HCT116 (cell line): Measurements from ENCODE around the gene LHX3. TPM values are rescaled to one million over a fixed set of nuclear protein-coding genes. Genes with fewer than 3 reads are reported as not detected.

ENCODE experiments used
- ATAC-seq: fragments of 200-7000 bp; cut with Tn5 transposase; 2 replicates; pipeline ENCODE4 v1.9.1; 2020; ENCODE audit warnings: mild to moderate bottlenecking, moderate library complexity
- BruUV-seq: library from RNA; stranded (reverse); fragments of 400-500 nt; replicated peaks from 2 replicates; lab custom pipeline; 2021; lab: Mats Ljungman, UMichigan
- CTCF ChIA-PET: fragments of 300-600 bp; sonication (Branson Sonifier 250); formaldehyde crosslinking; loops from one replicate; lab custom pipeline; 2021; ENCODE audit warnings: antibody characterized with exemption; lab: Charles Lee
- POLR2A ChIA-PET: fragments of 300-600, 350-600 bp; sonication (Branson Sonifier 250); formaldehyde crosslinking; loops from one replicate; lab custom pipeline; 2021; ENCODE audit warnings: antibody characterized with exemption; lab: Charles Lee
- RAD21 ChIA-PET, 2 experiments: fragments of 300-600 bp; sonication (Branson Sonifier 250); formaldehyde crosslinking; loops; one replicate each; lab custom pipeline; 2023; ENCODE audit warnings: low total read pairs in 2 of 2; ENCODE audit not compliant: uncharacterized antibody in 2 of 2, unreplicated experiment in 2 of 2, low non-redundant PET in 1 of 2; lab: Charles Lee
- DNase-seq: peaks from one replicate; pipeline ENCODE4 v3.0.0-alpha.2; 2010; ENCODE audit warnings: low read depth, low spot score
- H2AFZ ChIP-seq: fragments of 200-600 bp; shearing (Covaris generic), sonication (generic); 2 replicates; pipeline ENCODE4 v1.6.1; 2017; ENCODE audit warnings: low read depth, mixed run types, mixed read lengths, antibody characterized with exemption, low read length; ENCODE audit not compliant: poor library complexity, severe bottlenecking
- H3K27ac ChIP-seq: 2 replicates; pipeline ENCODE4 v1.5.1; 2012; ENCODE audit warnings: low read depth, low read length
- H3K27me3 ChIP-seq: fragments of 200-600 bp; sonication (generic); 2 replicates; pipeline ENCODE4 v1.6.1; 2016; ENCODE audit warnings: mixed run types, low read length, mixed read lengths; ENCODE audit not compliant: insufficient read depth
- H3K36me3 ChIP-seq, 2 experiments: fragments of 200-500 bp in 1 of 2; fragments of 200-600 bp in 1 of 2; sonication (Bioruptor generic) in 1 of 2; sonication (generic) in 1 of 2; 2 replicates each; pipeline versions ENCODE4 v1.5.1 to v1.6.1; 2014 to 2016; ENCODE audit warnings: low read length in 2 of 2, inconsistent platforms in 1 of 2, mixed read lengths in 1 of 2, mixed run types in 1 of 2; ENCODE audit not compliant: insufficient read depth in 2 of 2, control insufficient read depth in 1 of 2
- H3K4me1 ChIP-seq, 2 experiments: fragments of 200-600 bp in 1 of 2; sonication (generic) in 1 of 2; 2 replicates each; pipeline versions ENCODE4 v1.5.1 to v1.6.1; 2012 to 2017; ENCODE audit warnings: low read length in 2 of 2, inconsistent platforms in 1 of 2, mild to moderate bottlenecking in 1 of 2, mixed read lengths in 1 of 2, mixed run types in 1 of 2, moderate library complexity in 1 of 2; ENCODE audit not compliant: insufficient read depth in 2 of 2, control insufficient read depth in 1 of 2
- H3K4me2 ChIP-seq: fragments of 200-600 bp; sonication (generic); 2 replicates; pipeline ENCODE4 v1.6.1; 2017; ENCODE audit warnings: mixed run types, low read length, mixed read lengths
- H3K4me3 ChIP-seq, 2 experiments: fragments of 200-600 bp in 1 of 2; sonication (generic) in 1 of 2; replicated peaks in 1 of 2; 2 replicates each; pipeline ENCODE4 v1.5.1; 2011 to 2016; ENCODE audit warnings: low read length in 2 of 2, control low read depth in 1 of 2, low read depth in 1 of 2, mild to moderate bottlenecking in 1 of 2, mixed read lengths in 1 of 2, mixed run types in 1 of 2
- H3K79me2 ChIP-seq: fragments of 200-600 bp; sonication (generic); 2 replicates; pipeline ENCODE4 v1.6.1; 2017; ENCODE audit warnings: mild to moderate bottlenecking, mixed run types, low read length, moderate library complexity, mixed read lengths; ENCODE audit not compliant: insufficient read depth
- H3K9ac ChIP-seq: fragments of 200-600 bp; sonication (generic); 2 replicates; pipeline ENCODE4 v1.6.1; 2016; ENCODE audit warnings: low read length, mixed read lengths
- H3K9me2 ChIP-seq: fragments of 200-600 bp; sonication (generic), shearing (Covaris generic); 2 replicates; pipeline ENCODE4 v1.6.1; 2017; ENCODE audit warnings: mixed run types, mild to moderate bottlenecking, moderate library complexity; ENCODE audit not compliant: insufficient read depth
- H3K9me3 ChIP-seq, 2 experiments: fragments of 200-500 bp in 1 of 2; fragments of 200-600 bp in 1 of 2; sonication (Bioruptor generic) in 1 of 2; sonication (generic) in 1 of 2; 2 replicates each; pipeline ENCODE4 v1.6.1; 2014 to 2017; ENCODE audit warnings: low read length in 2 of 2, mixed read lengths in 2 of 2, inconsistent platforms in 1 of 2, low read depth in 1 of 2, mild to moderate bottlenecking in 1 of 2, mixed run types in 1 of 2, moderate library complexity in 1 of 2; ENCODE audit not compliant: control insufficient read depth in 1 of 2, insufficient read depth in 1 of 2
- H4K20me1 ChIP-seq: fragments of 200-600 bp; sonication (generic), shearing (Covaris generic); 2 replicates; pipeline ENCODE4 v1.6.1; 2017; ENCODE audit warnings: mixed run types, mild to moderate bottlenecking, moderate library complexity; ENCODE audit not compliant: insufficient read depth
- CBX3 ChIP-seq: IDR thresholded peaks from 2 replicates; pipeline ENCODE4 v1.6.1; 2012; ENCODE audit warnings: low read depth
- CEBPB ChIP-seq: IDR thresholded peaks from 2 replicates; pipeline ENCODE4 v1.6.1; 2012; ENCODE audit warnings: low read depth
- EGR1 ChIP-seq: IDR thresholded peaks from 2 replicates; pipeline ENCODE4 v1.6.1; 2012; ENCODE audit warnings: low read depth
- ELF1 ChIP-seq: IDR thresholded peaks from 2 replicates; pipeline ENCODE4 v1.6.1; 2012; ENCODE audit warnings: low read depth, borderline replicate concordance
- EZH2phosphoT487 ChIP-seq: fragments of 200-600 bp; IDR thresholded peaks from 2 replicates; pipeline ENCODE4 v1.6.1; 2018; ENCODE audit warnings: antibody characterized with exemption, borderline replicate concordance
- FOSL1 ChIP-seq: IDR thresholded peaks from 2 replicates; pipeline ENCODE4 v1.6.1; 2012; ENCODE audit warnings: low read depth
- POLR2AphosphoS5 ChIP-seq: IDR thresholded peaks from 2 replicates; pipeline ENCODE4 v1.6.1; 2011; ENCODE audit warnings: mild to moderate bottlenecking, low read depth, low read length, moderate library complexity
- RAD21 ChIP-seq: IDR thresholded peaks from 2 replicates; pipeline ENCODE4 v1.6.1; 2012; ENCODE audit warnings: low read depth, mild to moderate bottlenecking
- SRF ChIP-seq: IDR thresholded peaks from 2 replicates; pipeline ENCODE4 v1.6.1; 2012; ENCODE audit warnings: low read depth
- TCF7L2 ChIP-seq: IDR thresholded peaks from 2 replicates; pipeline ENCODE4 v1.7.0; 2011; ENCODE audit warnings: borderline replicate concordance, inconsistent platforms; ENCODE audit not compliant: insufficient read depth, insufficient read length; ENCODE audit errors: extremely low read depth
- ZFX ChIP-seq: fragments of 450-650 bp; IDR thresholded peaks from 2 replicates; pipeline ENCODE4 v1.6.1; 2017
- ZNF274 ChIP-seq: fragments of 200-500 bp; sonication (Bioruptor generic); IDR thresholded peaks from 2 replicates; pipeline ENCODE4 v1.6.1; 2014; ENCODE audit warnings: mild to moderate bottlenecking, low read depth, low read length, inconsistent platforms
- intact Hi-C: fragments of 100-400 bp; cut with micrococcal nuclease; formaldehyde crosslinking; loops from 2 replicates; pipeline ENCODE4 v1.10.0; 2022
- total RNA-seq: library from RNA; stranded (reverse); gene quantifications from one replicate; pipeline ENCODE4 v1.2.1, GENCODE V29; 2021; ENCODE audit not compliant: unreplicated experiment
- TF ChIP-seq, protein P1 (sequence below): IDR thresholded peaks from 2 replicates; pipeline ENCODE4 v1.6.1; 2011; ENCODE audit warnings: mild to moderate bottlenecking, low read length, moderate library complexity; ENCODE audit not compliant: insufficient replicate concordance; ENCODE audit errors: extremely low read depth
- TF ChIP-seq, protein P2 (sequence below): IDR thresholded peaks from 2 replicates; pipeline ENCODE4 v1.6.1; 2012

The LHX3 gene
- total RNA-seq, 1 experiment from 2014 or later, result not detected

GRCh38 chr9:136218271-136218670 lies 13.3 kb upstream of the LHX3 start:
- TF ChIP-seq, protein P1, sequence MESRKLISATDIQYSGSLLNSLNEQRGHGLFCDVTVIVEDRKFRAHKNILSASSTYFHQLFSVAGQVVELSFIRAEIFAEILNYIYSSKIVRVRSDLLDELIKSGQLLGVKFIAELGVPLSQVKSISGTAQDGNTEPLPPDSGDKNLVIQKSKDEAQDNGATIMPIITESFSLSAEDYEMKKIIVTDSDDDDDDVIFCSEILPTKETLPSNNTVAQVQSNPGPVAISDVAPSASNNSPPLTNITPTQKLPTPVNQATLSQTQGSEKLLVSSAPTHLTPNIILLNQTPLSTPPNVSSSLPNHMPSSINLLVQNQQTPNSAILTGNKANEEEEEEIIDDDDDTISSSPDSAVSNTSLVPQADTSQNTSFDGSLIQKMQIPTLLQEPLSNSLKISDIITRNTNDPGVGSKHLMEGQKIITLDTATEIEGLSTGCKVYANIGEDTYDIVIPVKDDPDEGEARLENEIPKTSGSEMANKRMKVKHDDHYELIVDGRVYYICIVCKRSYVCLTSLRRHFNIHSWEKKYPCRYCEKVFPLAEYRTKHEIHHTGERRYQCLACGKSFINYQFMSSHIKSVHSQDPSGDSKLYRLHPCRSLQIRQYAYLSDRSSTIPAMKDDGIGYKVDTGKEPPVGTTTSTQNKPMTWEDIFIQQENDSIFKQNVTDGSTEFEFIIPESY, result no peak
- TF ChIP-seq ELF1 (no peak), ZFX (no peak), CBX3 (no peak), FOSL1 (no peak)
- peaks cover 10 to 43% of the 10 kb centered on the region in 2 experiments; a peak in 3 of 4 replicates for H3K36me3 ChIP-seq

GRCh38 chr9:136216541-136217244 lies 11.8 kb upstream of the LHX3 start:
- no peak for DNase-seq
- Histone ChIP-seq H3K27ac (no peak overlapping the region), H3K4me2 (no peak overlapping the region), H4K20me1 (no peaks in the 10 kb centered on the region), H2AFZ (no peak overlapping the region), H3K27me3 (no peaks in the 10 kb centered on the region), H3K4me1 (peaks cover 11 to 19% of the 10 kb centered on the region in 2 experiments; a peak in 3 of 4 replicates), H3K79me2 (peaks cover 20% of the 10 kb centered on the region), H3K9ac (no peak overlapping the region), H3K9me2 (no peaks in the 10 kb centered on the region), H3K36me3 (peaks cover 12 to 30% of the 10 kb centered on the region in 2 experiments; a peak in 3 of 4 replicates), H3K4me3 (no peak overlapping the region), H3K9me3 (no peaks in the 10 kb centered on the region)
- ChIA-PET POLR2A (no interaction called here), RAD21 (no interaction called here), CTCF (no interaction called here)
- intact Hi-C loops, result no loop called here
- no TSS peak for BruUV-seq
- ATAC-seq, result no peak
- no peak for TF ChIP-seq SRF
- TF ChIP-seq FOSL1, result no peak
- no peak for TF ChIP-seq ZNF274
- TF ChIP-seq ZFX, result no peak
- TF ChIP-seq TCF7L2, result no peak
- no peak for TF ChIP-seq RAD21
- TF ChIP-seq, protein P1, result no peak
- no peak for TF ChIP-seq EGR1
- TF ChIP-seq, protein P2, sequence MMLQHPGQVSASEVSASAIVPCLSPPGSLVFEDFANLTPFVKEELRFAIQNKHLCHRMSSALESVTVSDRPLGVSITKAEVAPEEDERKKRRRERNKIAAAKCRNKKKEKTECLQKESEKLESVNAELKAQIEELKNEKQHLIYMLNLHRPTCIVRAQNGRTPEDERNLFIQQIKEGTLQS, result no peak
- no peak for TF ChIP-seq EZH2phosphoT487
- no peak for TF ChIP-seq POLR2AphosphoS5
- no peak for TF ChIP-seq CEBPB

More at GRCh38 chr9:136218271-136218670, 13.3 kb upstream of the LHX3 start:
- H4K20me1 ChIP-seq, result no peaks in the 10 kb centered on the region
- ChIA-PET CTCF (no interaction called here), POLR2A (interaction anchor here (0.6 kb wide), 1 partner anchor 321 kb away, joined by 3 read pairs; no protein-coding TSS in a partner anchor), RAD21 (no interaction called here)
- H3K9ac ChIP-seq, result no peak overlapping the region
- H3K4me2 ChIP-seq, result no peak overlapping the region
- no peaks in the 10 kb centered on the region for H3K9me2 ChIP-seq
- H2AFZ ChIP-seq, result no peak overlapping the region
- BruUV-seq, result no TSS peak
- DNase-seq (no peak), ATAC-seq (no peak)
- H3K27ac ChIP-seq, result no peak overlapping the region
- peaks cover 11 to 19% of the 10 kb centered on the region in 2 experiments; a peak in 3 of 4 replicates for H3K4me1 ChIP-seq
- H3K9me3 ChIP-seq, result no peaks in the 10 kb centered on the region
- no peak overlapping the region for H3K4me3 ChIP-seq
- peaks cover 36% of the 10 kb centered on the region for H3K79me2 ChIP-seq
- H3K27me3 ChIP-seq, result no peaks in the 10 kb centered on the region
- intact Hi-C loops, result no loop called here
